GM12864 (cell line): ENCODE measurements around the gene LSAMP.
"Not testable (repeated sequence)": the region's sequence is repeated elsewhere in the genome, so short reads cannot be mapped to it uniquely, and the experiment has no call there.

Experiments used
- DNase-seq: peaks from one replicate; pipeline ENCODE4 v3.0.0-alpha.2; 2011; ENCODE audit warnings: low read depth
- H3K4me3 ChIP-seq: 2 replicates; pipeline ENCODE4 v1.5.1; 2011; ENCODE audit warnings: mild to moderate bottlenecking, low read depth, low read length, control low read depth
- TF ChIP-seq, protein P1 (sequence below): IDR thresholded peaks from 2 replicates; pipeline ENCODE4 v1.5.1; 2011; ENCODE audit warnings: low read depth, mild to moderate bottlenecking, moderate library complexity, low read length, control low read depth, inconsistent platforms; ENCODE audit errors: missing control alignments

The LSAMP gene

DNA sequence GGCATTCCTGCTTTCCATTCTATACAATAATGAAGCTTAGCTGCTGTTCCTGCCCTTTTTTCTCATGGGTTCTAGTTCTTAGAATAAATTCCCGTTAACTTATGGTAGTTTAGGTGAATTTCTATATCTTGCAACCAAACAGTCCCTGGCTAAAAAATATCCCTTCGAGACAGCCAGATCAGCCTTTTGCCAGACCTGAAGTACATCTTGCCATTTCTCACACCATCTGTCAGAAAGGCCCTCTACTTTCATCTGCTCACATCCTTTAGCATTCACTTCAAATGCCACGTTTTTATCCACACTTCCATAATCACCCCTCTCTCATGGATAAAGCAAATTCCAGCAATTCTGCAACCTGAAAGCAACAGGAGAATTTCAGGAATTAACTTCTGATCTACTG is 676.6 kb downstream of the LSAMP start:
- no peak overlapping the region for H3K4me3 ChIP-seq
- TF ChIP-seq, protein P1, sequence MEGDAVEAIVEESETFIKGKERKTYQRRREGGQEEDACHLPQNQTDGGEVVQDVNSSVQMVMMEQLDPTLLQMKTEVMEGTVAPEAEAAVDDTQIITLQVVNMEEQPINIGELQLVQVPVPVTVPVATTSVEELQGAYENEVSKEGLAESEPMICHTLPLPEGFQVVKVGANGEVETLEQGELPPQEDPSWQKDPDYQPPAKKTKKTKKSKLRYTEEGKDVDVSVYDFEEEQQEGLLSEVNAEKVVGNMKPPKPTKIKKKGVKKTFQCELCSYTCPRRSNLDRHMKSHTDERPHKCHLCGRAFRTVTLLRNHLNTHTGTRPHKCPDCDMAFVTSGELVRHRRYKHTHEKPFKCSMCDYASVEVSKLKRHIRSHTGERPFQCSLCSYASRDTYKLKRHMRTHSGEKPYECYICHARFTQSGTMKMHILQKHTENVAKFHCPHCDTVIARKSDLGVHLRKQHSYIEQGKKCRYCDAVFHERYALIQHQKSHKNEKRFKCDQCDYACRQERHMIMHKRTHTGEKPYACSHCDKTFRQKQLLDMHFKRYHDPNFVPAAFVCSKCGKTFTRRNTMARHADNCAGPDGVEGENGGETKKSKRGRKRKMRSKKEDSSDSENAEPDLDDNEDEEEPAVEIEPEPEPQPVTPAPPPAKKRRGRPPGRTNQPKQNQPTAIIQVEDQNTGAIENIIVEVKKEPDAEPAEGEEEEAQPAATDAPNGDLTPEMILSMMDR = no peak
- DNase-seq = no peak

DNA sequence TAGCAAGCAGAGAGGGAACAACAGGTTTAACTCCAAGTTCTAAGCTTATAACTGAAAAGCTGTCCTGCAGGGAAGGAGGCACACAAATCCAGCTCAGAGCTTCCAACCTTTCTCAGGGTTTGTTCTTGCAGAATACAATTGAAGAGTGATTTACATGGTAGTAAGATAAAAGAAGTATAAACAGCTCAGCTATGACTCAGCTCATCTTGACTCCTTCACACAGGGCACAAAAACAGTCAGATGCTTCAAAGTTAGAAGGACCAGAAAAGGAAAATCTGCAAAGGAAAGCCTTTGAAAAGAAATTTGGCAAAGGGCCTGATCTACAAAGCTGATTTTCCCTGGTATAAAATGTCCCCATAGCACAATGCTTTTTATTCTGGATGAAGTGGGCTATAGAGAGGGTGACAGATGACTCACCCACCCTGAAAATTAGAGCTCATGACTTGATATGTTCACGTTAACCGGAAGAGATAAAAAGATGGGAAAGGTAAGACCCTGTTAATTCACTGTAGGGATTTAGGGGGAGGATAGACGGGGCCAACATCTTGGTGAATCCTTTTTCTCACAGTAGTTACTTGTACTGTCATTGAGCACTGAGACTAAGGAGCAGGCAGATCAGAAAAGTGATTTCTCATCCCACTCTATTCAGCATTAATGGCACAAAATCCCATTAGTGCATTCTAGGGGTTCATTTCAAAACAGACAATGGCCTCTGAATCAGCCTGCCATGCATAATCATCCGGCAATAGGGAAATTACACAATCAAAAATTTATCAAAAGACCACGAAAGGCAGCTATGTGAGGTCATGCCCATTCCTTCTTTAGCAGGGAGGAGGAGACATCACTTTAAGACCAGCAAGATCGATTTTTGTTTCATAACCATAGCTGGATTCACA is 678.5 kb downstream of the LSAMP start:
- H3K4me3 ChIP-seq = no peak overlapping the region
- DNase-seq = no peak
- TF ChIP-seq, protein P1 = no peak

DNA sequence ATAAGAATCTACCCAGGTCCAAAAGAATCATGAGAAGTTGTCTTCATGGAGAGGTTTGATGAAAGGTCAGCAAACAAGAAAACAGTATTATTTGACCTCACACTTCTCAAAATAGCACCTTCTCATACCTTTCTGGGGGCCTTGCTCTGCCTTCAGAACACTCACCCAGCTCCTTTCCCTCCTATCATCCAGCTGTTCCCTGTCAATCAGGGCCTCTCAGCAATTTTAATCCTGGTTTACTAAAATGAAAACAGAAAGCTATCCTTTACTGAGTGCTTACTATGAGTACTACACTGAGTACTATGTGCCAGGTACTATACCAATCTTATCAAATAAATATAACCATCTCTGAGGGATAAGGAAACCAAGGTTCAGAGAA is 683.4 kb downstream of the LSAMP start:
- TF ChIP-seq, protein P1 = no peak
- H3K4me3 ChIP-seq = no peak overlapping the region
- DNase-seq = no peak

DNA sequence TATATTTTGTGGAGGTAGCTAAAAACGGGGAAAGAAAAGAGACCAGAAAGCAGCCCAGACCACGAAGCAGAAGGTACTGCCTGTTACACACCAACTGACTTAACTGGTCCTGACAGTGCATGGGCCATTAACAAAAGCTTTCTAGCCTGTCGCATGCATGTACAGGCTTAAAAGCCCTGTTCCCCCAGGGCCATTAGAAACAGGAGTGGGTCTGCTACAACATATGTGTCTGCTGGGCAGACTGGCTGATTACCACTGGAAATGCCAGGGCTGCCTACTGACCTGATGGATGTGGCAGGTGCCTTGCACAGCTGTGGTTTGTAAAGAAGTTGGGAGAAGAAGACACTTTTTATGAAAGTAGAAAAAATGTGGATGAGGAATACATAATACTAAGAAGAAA is 684.6 kb downstream of the LSAMP start:
- DNase-seq = no peak
- TF ChIP-seq, protein P1 = no peak
- H3K4me3 ChIP-seq = no peak overlapping the region

DNA sequence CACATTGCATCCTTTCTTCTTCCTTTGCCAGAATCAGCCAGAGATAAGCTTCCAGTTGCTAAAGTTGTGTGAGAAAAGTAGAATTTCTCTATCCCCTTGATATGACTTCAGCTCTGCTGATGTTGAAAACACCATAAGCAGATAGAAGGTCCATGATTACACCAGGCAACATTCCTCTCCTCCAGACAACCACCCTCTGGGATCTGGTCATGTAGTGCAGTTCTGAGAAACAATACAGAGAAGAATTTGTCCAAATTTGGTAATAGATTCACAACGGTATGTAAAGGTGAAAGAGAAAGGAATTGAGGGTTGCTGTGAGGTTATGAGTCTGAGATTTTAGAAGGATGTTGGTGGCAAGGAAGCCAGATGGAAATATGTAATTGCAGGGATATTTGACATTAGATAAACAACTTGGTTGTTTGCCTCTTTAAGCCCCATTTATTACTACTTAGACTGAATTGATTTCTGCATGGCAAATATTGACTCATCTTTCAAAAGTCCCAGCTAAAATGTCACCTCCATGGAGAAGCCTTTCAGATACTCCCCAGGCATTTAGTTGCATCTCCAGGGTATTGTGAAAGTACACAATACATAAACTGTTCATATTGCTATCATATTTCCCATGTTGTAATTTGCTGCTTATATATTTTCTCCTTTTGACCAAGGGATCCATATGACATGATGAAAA is 687.1 kb downstream of the LSAMP start:
- no peak for DNase-seq
- TF ChIP-seq, protein P1 = no peak
- H3K4me3 ChIP-seq = no peak overlapping the region

DNA sequence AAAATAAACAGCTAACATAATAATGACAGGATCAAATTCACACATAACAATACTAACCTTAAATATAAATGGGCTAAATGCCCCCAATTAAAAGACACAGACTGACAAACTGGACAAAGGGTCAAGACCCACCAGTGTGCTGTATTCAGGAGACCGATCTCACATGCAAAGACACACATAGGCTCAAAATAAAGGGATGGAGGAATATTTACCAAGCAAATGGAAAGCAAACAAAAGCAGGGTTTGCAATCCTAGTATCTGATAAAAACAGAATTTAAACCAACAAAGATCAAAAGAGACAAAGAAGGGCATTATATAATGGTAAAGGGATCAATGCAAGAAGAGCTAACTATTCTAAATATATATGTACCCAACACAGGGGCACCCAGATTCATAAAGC is 692.3 kb downstream of the LSAMP start:
- DNase-seq, H3K4me3 ChIP-seq: not testable (repeated sequence)
